AML-193 (cell line): ENCODE data around the gene TRIM28.
"Not testable (repeated sequence)": the region's sequence is repeated elsewhere in the genome, so short reads cannot be mapped to it uniquely, and the experiment has no call there.

Experiments
- DNase-seq, 2 experiments: peaks; one replicate each; lab custom pipeline; 2025; lab: John Stamatoyannopoulos, UW

The TRIM28 gene

GRCh38 chr19:58519355-58520256 is 24.3 kb upstream of the TRIM28 start, which contains the start of gene ZBTB45:
Gene ZBTB45 (minus strand): TSS chr19:58519810. CDS start chr19:58517673, 2,137 bp downstream.
- peak; percentile 86 to 91 for DNase-seq

- no peak for DNase-seq
Measured at GRCh38 chr19:58520257-58520599, 23.6 kb upstream of the TRIM28 start.

GRCh38 chr19:58521651-58522050 is 22.2 kb upstream of the TRIM28 start:
- DNase-seq = no peak

- DNase-seq = no peak
Measured at GRCh38 chr19:58522709-58523108, 21.2 kb upstream of the TRIM28 start.

- DNase-seq = no peak
Measured at GRCh38 chr19:58529405-58529804, 14.5 kb upstream of the TRIM28 start.

- no peak for DNase-seq
Measured at GRCh38 chr19:58531034-58531840, 12.6 kb upstream of the TRIM28 start.

GRCh38 chr19:58535857-58536256 is 8.0 kb upstream of the TRIM28 start:
- no peak for DNase-seq

- no peak for DNase-seq
Measured at GRCh38 chr19:58536852-58537798, 6.7 kb upstream of the TRIM28 start.

GRCh38 chr19:58538257-58539168 is 5.4 kb upstream of the TRIM28 start:
- DNase-seq = no peak

- not testable (repeated sequence) for DNase-seq
Measured at GRCh38 chr19:58539169-58539559, 4.7 kb upstream of the TRIM28 start.

GRCh38 chr19:58542641-58543372 is 1.1 kb upstream of the TRIM28 start:
- DNase-seq = not testable (repeated sequence)

- DNase-seq = no peak
Measured at GRCh38 chr19:58544591-58545285, 874 bp downstream of the TRIM28 start.

- DNase-seq = no peak
Measured at GRCh38 chr19:58545286-58546018, 1.6 kb downstream of the TRIM28 start.

- no peak for DNase-seq
Measured at GRCh38 chr19:58546019-58546530, 2.2 kb downstream of the TRIM28 start.

- no peak for DNase-seq
Measured at GRCh38 chr19:58547323-58548312, 3.8 kb downstream of the TRIM28 start.

GRCh38 chr19:58548859-58549663 is 5.2 kb downstream of the TRIM28 start:
- no peak for DNase-seq
